Right atrium auricular region (tissue), 2 donors: ENCODE measurements around the gene TOMM7. TPM values are rescaled to one million over a fixed set of nuclear protein-coding genes. Genes with fewer than 3 reads are reported as not detected.
"Not testable (repeated sequence)": the region's sequence is repeated elsewhere in the genome, so short reads cannot be mapped to it uniquely, and the experiment has no call there.

ENCODE experiments used
- DNase-seq: peaks from one replicate; pipeline ENCODE4 v3.0.0-alpha.2; 2019; ENCODE audit warnings: low spot score
- H3K27ac ChIP-seq, 2 donors: fragments of 200-600 bp; sonication (generic); 1 replicate in 1 of 2; 2 replicates in 1 of 2; pipeline ENCODE4 v1.5.1; 2016 to 2019
- H3K27me3 ChIP-seq, 2 donors: fragments of 200-600 bp; sonication (generic); one replicate each; pipeline versions ENCODE4 v1.5.1 to v1.6.0; 2017 to 2019
- H3K36me3 ChIP-seq: fragments of 200-600 bp; sonication (generic); one replicate; pipeline ENCODE4 v1.5.1; 2016
- H3K4me1 ChIP-seq, 2 donors: fragments of 200-600 bp; sonication (generic); one replicate each; pipeline versions ENCODE4 v1.5.1 to v1.6.0; 2017 to 2019
- H3K4me3 ChIP-seq, 2 donors: fragments of 200-600 bp; sonication (generic); 1 replicate in 1 of 2; 2 replicates in 1 of 2; pipeline ENCODE4 v1.5.1; 2017 to 2019; ENCODE audit warnings: mild to moderate bottlenecking in 1 of 2, moderate library complexity in 1 of 2
- H3K9me3 ChIP-seq, 2 donors: fragments of 200-600 bp; sonication (generic); one replicate each; pipeline ENCODE4 v1.5.1; 2019
- CTCF ChIP-seq, 2 donors: fragments of 200-600 bp; sonication (generic); IDR thresholded peaks; one replicate each; pipeline ENCODE4 v1.5.1; 2019; ENCODE audit warnings: antibody characterized with exemption in 2 of 2
- total RNA-seq, 2 donors: library from RNA; depleted of rRNA; stranded (reverse); fragments of >200 nt; gene quantifications; one replicate each; pipeline ENCODE4 v1.1.0, GENCODE V29; 2016

TOMM7 gene
- total RNA-seq, 2 donors from 2014 or later: 101 to 188 TPM

GRCh38 chr7:22853138-22853537 is 30.5 kb upstream of the TOMM7 start:
- H3K4me3 ChIP-seq: peak overlapping the region in 1 of 2 donors; percentile 69
- peaks cover 16% of the 10 kb centered on the region for H3K36me3 ChIP-seq
- no peak for TF ChIP-seq CTCF (IDR thresholded peaks at IDR 0.05)
- DNase-seq: no peak
- no peaks in the 10 kb centered on the region for H3K27me3 ChIP-seq
- H3K9me3 ChIP-seq: no peaks in the 10 kb centered on the region
- H3K27ac ChIP-seq: peak overlapping the region; percentile 94 to 96
- H3K4me1 ChIP-seq: peaks cover 0 to 25% of the 10 kb centered on the region in 2 donors

DNA sequence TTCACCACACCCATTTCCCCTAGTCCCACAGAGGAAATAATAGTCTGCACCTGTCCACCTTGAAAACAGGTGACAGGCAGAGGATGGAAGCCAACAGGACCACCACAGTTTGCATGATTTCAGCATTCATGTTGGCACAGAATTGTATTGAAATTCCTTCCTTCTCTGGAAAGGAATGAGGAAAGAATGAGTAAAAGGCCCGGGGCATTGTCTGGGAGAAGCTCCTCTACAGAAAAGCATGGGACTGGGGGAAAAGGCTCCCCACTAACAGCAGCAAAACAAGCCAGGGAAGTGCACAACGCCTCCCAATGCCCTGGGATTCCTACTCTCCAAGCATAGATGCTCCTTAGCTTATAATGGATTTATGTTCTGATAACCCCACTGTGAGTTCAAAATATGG is 28.5 kb upstream of the TOMM7 start:
- H3K4me3 ChIP-seq: no peak overlapping the region
- no peak for TF ChIP-seq CTCF (IDR thresholded peaks at IDR 0.05)
- no peaks in the 10 kb centered on the region for H3K36me3 ChIP-seq
- peaks cover 0 to 21% of the 10 kb centered on the region in 2 donors for H3K4me1 ChIP-seq
- no peaks in the 10 kb centered on the region for H3K27me3 ChIP-seq
- DNase-seq: no peak
- no peaks in the 10 kb centered on the region for H3K9me3 ChIP-seq
- no peak overlapping the region for H3K27ac ChIP-seq

DNA sequence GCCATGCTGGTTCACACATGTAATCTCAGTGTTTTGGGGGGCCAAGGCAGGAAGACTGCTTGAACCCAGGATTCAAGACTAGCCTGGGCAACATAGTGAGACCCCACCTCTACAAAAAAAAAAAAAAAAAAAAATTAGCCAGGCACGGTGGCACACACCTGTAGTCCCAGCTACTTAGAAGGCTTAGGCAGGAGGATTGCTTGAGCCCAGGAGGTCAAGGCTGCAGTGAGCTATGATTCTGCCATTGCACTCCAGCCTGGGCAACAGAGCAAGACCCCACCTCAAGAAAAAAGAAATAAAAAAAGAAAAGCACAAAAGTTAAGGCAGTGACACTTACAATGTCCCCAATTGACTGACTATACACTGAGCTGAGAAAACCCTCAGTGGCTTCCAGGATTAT is 27.7 kb upstream of the TOMM7 start:
- not testable (repeated sequence) for H3K27me3 ChIP-seq, DNase-seq, H3K27ac ChIP-seq, H3K36me3 ChIP-seq, H3K9me3 ChIP-seq, H3K4me3 ChIP-seq
- peaks cover 0 to 13% of the 10 kb centered on the region in 2 donors for H3K4me1 ChIP-seq

DNA sequence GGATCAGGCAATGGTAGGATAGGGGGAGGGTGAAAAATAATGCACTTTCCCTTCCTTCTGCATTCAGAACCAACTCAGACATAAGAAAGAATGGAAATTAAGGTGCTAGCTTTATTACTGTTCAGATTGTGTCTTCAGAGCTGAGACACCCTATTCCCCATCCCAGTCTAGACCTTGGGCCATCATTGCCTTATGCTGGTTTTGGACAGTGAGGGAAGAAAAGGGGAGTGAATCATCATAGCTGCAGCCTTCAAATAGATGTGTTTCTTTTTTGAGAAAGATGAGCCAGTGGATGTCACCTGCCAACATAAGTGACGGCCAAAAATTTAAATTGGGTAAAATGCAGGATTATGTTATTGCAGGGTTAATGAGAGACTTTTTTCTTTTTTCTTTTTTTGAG is 27.0 kb upstream of the TOMM7 start:
- H3K36me3 ChIP-seq: no peaks in the 10 kb centered on the region
- no peak for DNase-seq
- H3K9me3 ChIP-seq: no peaks in the 10 kb centered on the region
- TF ChIP-seq CTCF (IDR thresholded peaks at IDR 0.05): no peak
- H3K4me1 ChIP-seq: peaks cover 0 to 9% of the 10 kb centered on the region in 2 donors
- H3K27ac ChIP-seq: no peak overlapping the region
- H3K27me3 ChIP-seq: no peaks in the 10 kb centered on the region
- no peak overlapping the region for H3K4me3 ChIP-seq

DNA sequence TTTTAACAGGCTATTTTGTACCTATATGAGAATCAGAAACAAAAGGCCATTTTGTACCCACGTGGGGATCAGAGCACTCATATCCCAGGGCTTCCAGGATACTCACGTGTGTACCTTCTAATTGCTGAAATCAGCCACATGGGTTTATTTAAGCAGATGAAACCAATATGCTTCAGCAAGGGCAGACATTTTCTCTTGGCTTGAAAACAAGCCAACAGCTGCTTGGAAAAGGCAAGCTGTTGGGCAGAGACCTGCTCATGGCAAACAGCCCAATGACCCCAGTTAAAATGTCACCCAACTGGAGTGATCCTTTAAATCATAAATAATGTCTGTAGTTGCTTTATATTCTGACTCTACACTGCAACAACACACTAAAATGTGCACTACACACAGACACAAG is 26.5 kb upstream of the TOMM7 start:
- no peaks in the 10 kb centered on the region for H3K9me3 ChIP-seq
- H3K27ac ChIP-seq: no peak overlapping the region
- no peak for TF ChIP-seq CTCF (IDR thresholded peaks at IDR 0.05)
- H3K4me1 ChIP-seq: peaks cover 0 to 9% of the 10 kb centered on the region in 2 donors
- DNase-seq: no peak
- no peaks in the 10 kb centered on the region for H3K36me3 ChIP-seq
- H3K4me3 ChIP-seq: no peak overlapping the region
- no peaks in the 10 kb centered on the region for H3K27me3 ChIP-seq

GRCh38 chr7:22846961-22847360 is 24.3 kb upstream of the TOMM7 start:
- Histone ChIP-seq H3K4me1 (no peaks in the 10 kb centered on the region), H3K27ac (no peak overlapping the region), H3K9me3 (no peaks in the 10 kb centered on the region), H3K27me3 (no peaks in the 10 kb centered on the region), H3K36me3 (no peaks in the 10 kb centered on the region), H3K4me3 (no peak overlapping the region)
- TF ChIP-seq CTCF (IDR thresholded peaks at IDR 0.05): no peak
- DNase-seq: no peak
